ENCODE results near the gene SART3. TPM values are rescaled to one million over a fixed set of nuclear protein-coding genes. Genes with fewer than 3 reads are reported as not detected.

Gene SART3
- total RNA-seq, 6 experiments from 2014 or later = 33.8 to 36.3 (median 34.8) TPM

- Mint-ChIP-seq H3K9me3 (no peaks in the 10 kb centered on the region), H3K27ac (no peak overlapping the region), H3K4me3 (no peak overlapping the region), H3K4me1 (ENCODE audit: low read depth) (0 out of 2 replicates have a peak, but pooled peaks cover 7% of the 10 kb centered on the region), H3K27me3 (ENCODE audit: insufficient read depth) (peaks cover 6% of the 10 kb centered on the region), H3K36me3 (ENCODE audit: low read depth) (no peaks in the 10 kb centered on the region)
- no peak for DNase-seq
- TF ChIP-seq, protein P1, sequence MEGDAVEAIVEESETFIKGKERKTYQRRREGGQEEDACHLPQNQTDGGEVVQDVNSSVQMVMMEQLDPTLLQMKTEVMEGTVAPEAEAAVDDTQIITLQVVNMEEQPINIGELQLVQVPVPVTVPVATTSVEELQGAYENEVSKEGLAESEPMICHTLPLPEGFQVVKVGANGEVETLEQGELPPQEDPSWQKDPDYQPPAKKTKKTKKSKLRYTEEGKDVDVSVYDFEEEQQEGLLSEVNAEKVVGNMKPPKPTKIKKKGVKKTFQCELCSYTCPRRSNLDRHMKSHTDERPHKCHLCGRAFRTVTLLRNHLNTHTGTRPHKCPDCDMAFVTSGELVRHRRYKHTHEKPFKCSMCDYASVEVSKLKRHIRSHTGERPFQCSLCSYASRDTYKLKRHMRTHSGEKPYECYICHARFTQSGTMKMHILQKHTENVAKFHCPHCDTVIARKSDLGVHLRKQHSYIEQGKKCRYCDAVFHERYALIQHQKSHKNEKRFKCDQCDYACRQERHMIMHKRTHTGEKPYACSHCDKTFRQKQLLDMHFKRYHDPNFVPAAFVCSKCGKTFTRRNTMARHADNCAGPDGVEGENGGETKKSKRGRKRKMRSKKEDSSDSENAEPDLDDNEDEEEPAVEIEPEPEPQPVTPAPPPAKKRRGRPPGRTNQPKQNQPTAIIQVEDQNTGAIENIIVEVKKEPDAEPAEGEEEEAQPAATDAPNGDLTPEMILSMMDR (IDR thresholded peaks at IDR 0.05) = no peak
These were observed 42.8 kb upstream of the SART3 start for GRCh38 chr12:108603743-108604142.

- Mint-ChIP-seq H3K4me3 (no peak overlapping the region), H3K36me3 (ENCODE audit: low read depth) (no peaks in the 10 kb centered on the region), H3K9me3 (no peaks in the 10 kb centered on the region), H3K27ac (no peak overlapping the region), H3K4me1 (ENCODE audit: low read depth) (peaks cover 7% of the 10 kb centered on the region; the same call in 1 of the 2 replicates), H3K27me3 (ENCODE audit: insufficient read depth) (peaks cover 6% of the 10 kb centered on the region)
- DNase-seq = no peak
- TF ChIP-seq, protein P1 (IDR thresholded peaks at IDR 0.05) = no peak
These were observed 42.2 kb upstream of the SART3 start for GRCh38 chr12:108602976-108603704.

DNA sequence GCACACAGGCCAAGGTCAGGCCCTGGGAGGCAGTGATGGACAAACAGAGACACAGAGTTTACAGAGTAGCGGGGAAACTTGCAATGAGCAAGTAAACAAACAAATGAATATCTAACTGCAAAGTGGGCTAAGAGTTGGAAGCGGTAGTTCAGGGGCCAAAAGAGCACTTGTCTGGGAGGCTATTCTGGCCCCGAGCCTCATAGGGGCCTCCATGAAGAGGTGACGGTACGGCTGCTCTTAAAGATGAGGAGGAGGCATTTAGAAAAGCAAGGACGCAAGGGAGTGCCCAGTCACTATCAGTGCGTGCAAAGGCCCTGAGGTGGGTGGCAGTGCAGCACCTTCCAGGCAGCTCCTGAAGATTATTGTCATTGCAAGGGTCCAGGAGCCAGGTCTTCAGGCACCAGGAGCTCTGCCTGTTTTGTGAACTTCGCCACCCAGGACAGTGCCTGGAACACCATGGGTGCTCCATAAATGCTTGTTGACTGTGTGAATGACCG is 41.3 kb upstream of the SART3 start:
- no peak overlapping the region for H3K4me3 Mint-ChIP-seq
- H3K4me1 Mint-ChIP-seq (ENCODE audit: low read depth) = peaks cover 7% of the 10 kb centered on the region; the same call in 1 of the 2 replicates
- no peak overlapping the region for H3K27ac Mint-ChIP-seq
- no peaks in the 10 kb centered on the region for H3K9me3 Mint-ChIP-seq
- TF ChIP-seq, protein P1 (IDR thresholded peaks at IDR 0.05) = no peak
- DNase-seq = no peak
- peaks cover 6% of the 10 kb centered on the region for H3K27me3 Mint-ChIP-seq (ENCODE audit: insufficient read depth)
- H3K36me3 Mint-ChIP-seq (ENCODE audit: low read depth) = no peaks in the 10 kb centered on the region

- TF ChIP-seq, protein P1 (IDR thresholded peaks at IDR 0.05) = no peak
- DNase-seq = no peak
- Mint-ChIP-seq H3K27me3 (ENCODE audit: insufficient read depth) (peaks cover 6% of the 10 kb centered on the region), H3K27ac (no peak overlapping the region), H3K9me3 (no peaks in the 10 kb centered on the region), H3K36me3 (ENCODE audit: low read depth) (no peaks in the 10 kb centered on the region), H3K4me3 (no peak overlapping the region), H3K4me1 (ENCODE audit: low read depth) (peaks cover 7% of the 10 kb centered on the region; the same call in 1 of the 2 replicates)
These were observed 39.7 kb upstream of the SART3 start for GRCh38 chr12:108600702-108601007.

DNA sequence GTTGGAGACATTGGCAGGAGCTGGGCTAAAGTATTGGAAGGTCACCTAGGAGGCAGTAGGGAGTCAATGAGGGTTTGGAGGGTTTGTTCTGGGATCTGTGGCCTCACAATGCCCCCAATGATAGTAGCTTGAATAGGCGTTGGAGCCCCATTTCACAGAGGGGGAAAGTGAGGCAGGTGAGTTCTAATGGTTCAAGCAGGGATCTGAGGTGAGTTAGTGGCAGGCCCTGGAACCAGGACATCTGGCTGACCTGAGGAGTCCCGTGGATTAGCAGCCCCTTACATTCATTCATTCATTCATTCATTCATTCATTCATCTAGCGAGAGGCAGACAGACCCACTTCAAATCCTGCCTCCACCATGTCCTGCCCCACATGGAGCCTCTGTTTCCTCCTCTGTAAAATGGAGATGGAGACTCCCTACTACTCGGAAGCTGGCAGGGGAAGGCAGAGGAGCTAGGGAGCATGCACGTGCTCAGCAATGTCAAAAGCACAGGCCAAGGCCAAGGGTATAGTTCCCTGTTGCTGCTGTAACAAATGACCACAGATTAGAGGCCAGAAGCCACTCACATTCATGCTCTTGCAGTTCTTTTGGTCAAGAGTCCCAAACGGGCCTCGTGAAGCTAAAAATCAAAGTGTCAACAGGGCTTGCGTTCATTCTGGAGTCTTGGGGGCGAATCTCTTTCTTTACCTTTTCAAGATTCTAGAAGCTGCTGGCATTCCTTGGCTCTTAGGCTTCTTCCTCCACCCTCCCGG is 39.2 kb upstream of the SART3 start:
- DNase-seq = no peak
- Mint-ChIP-seq H3K9me3 (no peaks in the 10 kb centered on the region), H3K4me1 (ENCODE audit: low read depth) (peaks cover 2% of the 10 kb centered on the region; the same call in 1 of the 2 replicates), H3K27me3 (ENCODE audit: insufficient read depth) (peaks cover 6% of the 10 kb centered on the region), H3K27ac (no peak overlapping the region), H3K4me3 (no peak overlapping the region), H3K36me3 (ENCODE audit: low read depth) (no peaks in the 10 kb centered on the region)
- TF ChIP-seq, protein P1 (IDR thresholded peaks at IDR 0.05) = no peak
